Heart left ventricle (tissue), 13 donors: ENCODE measurements around the gene IFNA13.

Source experiments
- CTCF ChIP-seq, 12 donors: fragments of 200-600 bp; sonication (generic) in 4 of 12; IDR thresholded peaks; one replicate each; pipeline versions ENCODE4 v1.5.0 to v1.8.0; 2018 to 2022; ENCODE audit warnings: antibody characterized with exemption in 12 of 12, mild to moderate bottlenecking in 5 of 12
- POLR2A ChIP-seq, 2 donors: fragments of 450-650 bp; IDR thresholded peaks; one replicate each; pipeline ENCODE4 v1.6.1; 2017; ENCODE audit warnings: antibody characterized with exemption in 2 of 2, mild to moderate bottlenecking in 2 of 2, moderate library complexity in 2 of 2
- donor health status: ischemic (EF 13 %, LVEDD 7.1; RV severe dilation, severe dysfunction).
- donor health status: DM: no; HTN: yes; CAD: no.
- donor health status: DM: no; HTN: no; CAD: no.
- donor health status: ischemic (EF 25% LVEDD 6.9; RV normal size, moderate dysfunction).
- donor health status: ischemic (EF 25% LVEDD 5.7; RV mildly dilated, moderate dysfunction).
- donor health status: ischemic (EF 35%, LVEDD 5.7; RV mildly dilated, moderate dysfunction).
- donor health status: nonischemic (EF 11% LVEDD 7.7; RV severe dilation, severe dysfunction).
- donor health status: DM: yes; HTN: yes; CAD: no.
- donor health status: PGD.
- donor health status: ischemic (EF 29% LVEDD 5.4; RV normal size, mild dysfunction).
- donor health status: nonischemic (EF 23%, LVEDD 6.1; RV moderate dilation, normal function).

- TF ChIP-seq CTCF (IDR thresholded peaks at IDR 0.05) (no peak), POLR2A (IDR thresholded peaks at IDR 0.05) (no peak)
These were observed 15.8 kb upstream of the IFNA13 start for GRCh38 chr9:21383627-21384026.
